WERI-Rb-1 (cell line): Measurements from ENCODE around the gene SUGP1.
A peak's percentile ranks its signal among the peaks of the same experiment; 100 is the strongest.

ENCODE experiments used
- DNase-seq: peaks from one replicate; pipeline ENCODE4 v3.0.0-alpha.2; 2020
- H3K27ac ChIP-seq: fragments of 250-450 bp; sonication (Bioruptor Pico); 2 replicates; pipeline ENCODE4 v1.5.1; 2020; ENCODE audit warnings: mild to moderate bottlenecking, moderate library complexity
- H3K27me3 ChIP-seq: fragments of 250-450 bp; sonication (Bioruptor Pico); 2 replicates; pipeline ENCODE4 v1.5.1; 2021; ENCODE audit warnings: mild to moderate bottlenecking, low read depth, moderate library complexity; ENCODE audit not compliant: insufficient read depth, severe bottlenecking
- H3K36me3 ChIP-seq: fragments of 250-450 bp; sonication (Bioruptor Pico); 2 replicates; pipeline ENCODE4 v1.5.1; 2020; ENCODE audit warnings: mild to moderate bottlenecking, moderate library complexity
- H3K4me3 ChIP-seq: 2 replicates; pipeline ENCODE4 v1.5.1; 2011; ENCODE audit warnings: low read depth, mild to moderate bottlenecking, control low read depth, low read length
- H3K9me3 ChIP-seq: fragments of 250-450 bp; sonication (Bioruptor Pico); 2 replicates; pipeline ENCODE4 v1.5.1; 2021; ENCODE audit warnings: mild to moderate bottlenecking, moderate library complexity; ENCODE audit not compliant: severe bottlenecking
- TF ChIP-seq, protein P1 (sequence below): IDR thresholded peaks from 2 replicates; pipeline ENCODE4 v1.5.1; 2011; ENCODE audit warnings: low read depth, mild to moderate bottlenecking, control low read depth, inconsistent platforms, low read length

Gene SUGP1

DNA sequence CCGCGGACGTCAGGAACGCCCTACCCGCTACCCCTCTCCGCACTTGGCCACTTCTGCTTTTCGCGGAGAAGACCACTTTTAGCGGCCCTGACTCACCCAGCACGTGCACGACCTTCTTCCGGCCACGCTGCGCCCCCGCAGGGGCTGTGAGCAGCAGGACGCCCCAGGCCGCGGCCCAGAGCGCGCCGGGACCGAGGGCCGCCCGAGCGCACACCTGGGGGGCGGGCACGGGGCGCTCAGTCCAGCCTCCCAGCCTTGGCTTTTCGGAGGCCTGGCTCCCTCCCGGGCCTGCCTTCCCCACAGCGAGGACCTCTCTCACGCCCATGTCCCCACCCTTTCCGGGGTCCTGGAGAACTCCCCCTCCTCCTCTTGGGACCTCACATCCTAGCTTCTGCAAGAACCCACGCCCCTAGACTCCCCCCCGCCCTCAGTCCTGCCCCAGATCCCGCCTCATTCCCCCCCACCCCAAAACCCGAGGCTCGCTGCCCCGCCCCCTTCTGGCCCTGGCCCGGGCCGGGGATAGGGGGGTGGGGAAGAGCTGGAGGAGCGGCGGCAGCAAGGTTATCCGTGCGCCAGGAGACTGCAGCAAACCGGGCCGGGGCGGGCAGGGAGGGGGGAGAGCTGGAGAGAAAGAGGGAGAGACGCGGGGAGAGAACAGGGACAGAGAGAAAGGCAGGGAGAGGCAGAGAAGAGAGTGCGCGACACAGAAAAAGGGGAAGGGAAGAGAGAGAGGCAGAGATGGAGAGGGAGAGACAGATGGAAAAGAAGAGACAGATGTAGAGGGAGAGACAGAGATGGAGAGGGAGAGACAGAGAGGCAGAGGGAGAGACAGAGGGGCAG is 58.7 kb downstream of the SUGP1 start:
- H3K36me3 ChIP-seq: no peaks in the 10 kb centered on the region
- H3K27ac ChIP-seq: no peak overlapping the region
- peaks cover 4% of the 10 kb centered on the region for H3K9me3 ChIP-seq
- no peak for DNase-seq
- TF ChIP-seq, protein P1, sequence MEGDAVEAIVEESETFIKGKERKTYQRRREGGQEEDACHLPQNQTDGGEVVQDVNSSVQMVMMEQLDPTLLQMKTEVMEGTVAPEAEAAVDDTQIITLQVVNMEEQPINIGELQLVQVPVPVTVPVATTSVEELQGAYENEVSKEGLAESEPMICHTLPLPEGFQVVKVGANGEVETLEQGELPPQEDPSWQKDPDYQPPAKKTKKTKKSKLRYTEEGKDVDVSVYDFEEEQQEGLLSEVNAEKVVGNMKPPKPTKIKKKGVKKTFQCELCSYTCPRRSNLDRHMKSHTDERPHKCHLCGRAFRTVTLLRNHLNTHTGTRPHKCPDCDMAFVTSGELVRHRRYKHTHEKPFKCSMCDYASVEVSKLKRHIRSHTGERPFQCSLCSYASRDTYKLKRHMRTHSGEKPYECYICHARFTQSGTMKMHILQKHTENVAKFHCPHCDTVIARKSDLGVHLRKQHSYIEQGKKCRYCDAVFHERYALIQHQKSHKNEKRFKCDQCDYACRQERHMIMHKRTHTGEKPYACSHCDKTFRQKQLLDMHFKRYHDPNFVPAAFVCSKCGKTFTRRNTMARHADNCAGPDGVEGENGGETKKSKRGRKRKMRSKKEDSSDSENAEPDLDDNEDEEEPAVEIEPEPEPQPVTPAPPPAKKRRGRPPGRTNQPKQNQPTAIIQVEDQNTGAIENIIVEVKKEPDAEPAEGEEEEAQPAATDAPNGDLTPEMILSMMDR: no peak
- H3K4me3 ChIP-seq: no peak overlapping the region
- peaks cover 10% of the 10 kb centered on the region for H3K27me3 ChIP-seq

- Histone ChIP-seq H3K27me3 (peaks cover 10% of the 10 kb centered on the region), H3K27ac (no peak overlapping the region), H3K4me3 (no peak overlapping the region), H3K36me3 (no peaks in the 10 kb centered on the region), H3K9me3 (peaks cover 4% of the 10 kb centered on the region)
- TF ChIP-seq, protein P1: no peak
- DNase-seq: no peak
Measured at GRCh38 chr19:19260417-19261214, 59.7 kb downstream of the SUGP1 start.

- TF ChIP-seq, protein P1: no peak
- H3K4me3 ChIP-seq: no peak overlapping the region
- DNase-seq: peak; percentile 54
Measured at GRCh38 chr19:19259741-19260140, 60.6 kb downstream of the SUGP1 start.

DNA sequence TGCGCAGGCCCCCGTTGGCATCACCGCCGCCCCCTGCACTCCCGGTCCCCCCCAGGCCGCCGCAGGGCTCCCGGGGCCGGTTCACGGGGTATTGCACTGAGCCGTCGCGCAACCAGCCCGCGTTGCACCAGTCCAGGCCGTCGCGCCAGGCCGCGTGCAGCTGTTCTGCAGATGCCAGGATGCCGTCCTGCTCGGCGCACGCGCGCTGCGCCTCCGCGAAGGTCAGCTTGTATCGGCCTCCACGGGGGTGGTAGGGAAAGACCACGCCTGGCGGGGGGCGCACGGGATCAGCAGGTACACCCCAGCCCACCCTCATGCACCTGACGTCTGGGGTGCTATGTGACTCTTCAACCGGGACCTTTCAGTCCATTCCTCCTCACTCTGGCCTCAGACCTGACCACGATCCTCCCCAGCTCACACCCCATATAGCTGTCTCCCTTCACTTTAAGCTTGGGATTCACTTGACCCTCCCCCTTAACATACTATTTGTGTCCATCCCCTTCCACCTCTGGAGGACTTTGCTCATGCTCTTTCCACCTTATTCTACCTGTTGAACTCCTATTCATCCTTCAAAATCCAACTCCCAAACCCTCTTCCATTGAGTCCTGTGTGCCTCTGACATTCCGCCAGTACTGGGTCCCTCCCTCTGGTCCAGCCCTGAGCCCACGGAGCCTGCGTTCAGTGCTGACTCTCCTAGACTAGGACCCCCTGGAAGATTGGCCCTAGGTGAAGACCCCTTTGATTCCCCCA is 61.5 kb downstream of the SUGP1 start:
- Histone ChIP-seq H3K27me3 (peaks cover 10% of the 10 kb centered on the region), H3K4me3 (no peak overlapping the region), H3K27ac (no peak overlapping the region), H3K9me3 (peaks cover 4% of the 10 kb centered on the region), H3K36me3 (no peaks in the 10 kb centered on the region)
- TF ChIP-seq, protein P1: no peak
- DNase-seq: no peak

More at GRCh38 chr19:19259741-19260140, 60.6 kb downstream of the SUGP1 start:
- H3K36me3 ChIP-seq: no peaks in the 10 kb centered on the region
- H3K27ac ChIP-seq: no peak overlapping the region
- peaks cover 10% of the 10 kb centered on the region for H3K27me3 ChIP-seq
- peaks cover 4% of the 10 kb centered on the region for H3K9me3 ChIP-seq

GRCh38 chr19:19257836-19258588 is 62.3 kb downstream of the SUGP1 start:
- H3K27me3 ChIP-seq: peaks cover 9% of the 10 kb centered on the region
- no peak overlapping the region for H3K27ac ChIP-seq
- no peak for DNase-seq
- peaks cover 4% of the 10 kb centered on the region for H3K9me3 ChIP-seq
- TF ChIP-seq, protein P1: no peak
- no peaks in the 10 kb centered on the region for H3K36me3 ChIP-seq
- H3K4me3 ChIP-seq: no peak overlapping the region
